ENCODE results near the gene ATP4B. TPM values are rescaled to one million over a fixed set of nuclear protein-coding genes. Genes with fewer than 3 reads are reported as not detected.

Gene ATP4B
- total RNA-seq, 2 experiments from 2014 or later = not detected

DNA sequence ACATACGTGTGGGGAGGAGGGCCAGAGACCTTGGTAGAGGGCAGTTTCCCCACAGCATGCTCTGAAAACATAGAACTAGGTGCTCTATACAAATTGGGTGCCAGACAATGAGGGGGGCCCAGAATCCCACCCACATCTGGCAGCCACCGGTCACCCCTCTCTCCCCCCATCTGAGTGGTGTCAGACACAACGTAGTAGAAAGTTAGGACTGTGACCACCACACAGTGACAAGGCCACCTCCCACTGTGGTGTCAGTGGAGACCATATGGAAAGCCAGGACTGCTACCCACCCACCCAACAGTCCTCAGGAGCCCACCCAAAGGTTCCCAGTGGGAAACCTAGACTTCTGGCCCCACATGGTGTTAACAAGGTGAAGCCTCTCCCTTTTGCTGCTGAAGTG is 2.1 kb upstream of the ATP4B start:
- TF ChIP-seq EZH2phosphoT487 (IDR thresholded peaks at IDR 0.05; ENCODE audit: borderline replicate concordance, low read depth, low read length) = no peak
- TF ChIP-seq, protein P1, sequence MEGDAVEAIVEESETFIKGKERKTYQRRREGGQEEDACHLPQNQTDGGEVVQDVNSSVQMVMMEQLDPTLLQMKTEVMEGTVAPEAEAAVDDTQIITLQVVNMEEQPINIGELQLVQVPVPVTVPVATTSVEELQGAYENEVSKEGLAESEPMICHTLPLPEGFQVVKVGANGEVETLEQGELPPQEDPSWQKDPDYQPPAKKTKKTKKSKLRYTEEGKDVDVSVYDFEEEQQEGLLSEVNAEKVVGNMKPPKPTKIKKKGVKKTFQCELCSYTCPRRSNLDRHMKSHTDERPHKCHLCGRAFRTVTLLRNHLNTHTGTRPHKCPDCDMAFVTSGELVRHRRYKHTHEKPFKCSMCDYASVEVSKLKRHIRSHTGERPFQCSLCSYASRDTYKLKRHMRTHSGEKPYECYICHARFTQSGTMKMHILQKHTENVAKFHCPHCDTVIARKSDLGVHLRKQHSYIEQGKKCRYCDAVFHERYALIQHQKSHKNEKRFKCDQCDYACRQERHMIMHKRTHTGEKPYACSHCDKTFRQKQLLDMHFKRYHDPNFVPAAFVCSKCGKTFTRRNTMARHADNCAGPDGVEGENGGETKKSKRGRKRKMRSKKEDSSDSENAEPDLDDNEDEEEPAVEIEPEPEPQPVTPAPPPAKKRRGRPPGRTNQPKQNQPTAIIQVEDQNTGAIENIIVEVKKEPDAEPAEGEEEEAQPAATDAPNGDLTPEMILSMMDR (conservative IDR thresholded peaks at IDR 0.05; ENCODE audit: low read length) = no peak
- no peak for DNase-seq (ENCODE audit: low spot score)

GRCh38 chr13:113659337-113659736 is 1.3 kb upstream of the ATP4B start:
- DNase-seq (ENCODE audit: low spot score) = no peak
- H3K36me3 ChIP-seq (ENCODE audit: insufficient read depth, low read length) = no peaks in the 10 kb centered on the region
- no peak overlapping the region for H3K4me2 ChIP-seq (ENCODE audit: low read length)
- ChIA-PET POLR2A (no interaction called here), CTCF (ENCODE audit: unreplicated experiment) (no interaction called here)
- TF ChIP-seq, protein P1 (conservative IDR thresholded peaks at IDR 0.05; ENCODE audit: low read length) = no peak
- no peak for TF ChIP-seq EZH2phosphoT487 (IDR thresholded peaks at IDR 0.05; ENCODE audit: borderline replicate concordance, low read depth, low read length)
- H3K9me2 ChIP-seq (ENCODE audit: insufficient read depth, low read length) = no peaks in the 10 kb centered on the region
- H2AFZ ChIP-seq (ENCODE audit: low read length) = no peak overlapping the region
- BruUV-seq (replicated peaks) = no TSS peak
- no peak overlapping the region for H3K27ac ChIP-seq (ENCODE audit: low read depth, low read length, poor library complexity, severe bottlenecking)
- H4K20me1 ChIP-seq (ENCODE audit: insufficient read depth, low read length) = no peaks in the 10 kb centered on the region
- no peaks in the 10 kb centered on the region for H3K79me2 ChIP-seq (ENCODE audit: insufficient read depth, low read depth, low read length)
- no peak overlapping the region for H3K4me3 ChIP-seq (ENCODE audit: low read depth, low read length, poor library complexity, severe bottlenecking)
- intact Hi-C loops (cut with micrococcal nuclease; ENCODE audit: unreplicated experiment) = no loop called here
- H3K4me1 ChIP-seq (ENCODE audit: insufficient read depth, low read length, poor library complexity, severe bottlenecking) = no peaks in the 10 kb centered on the region
- H3K9me3 ChIP-seq (ENCODE audit: low read length) = no peaks in the 10 kb centered on the region

More for the DNA sequence above, 2.1 kb upstream of the ATP4B start:
- CTCF ChIA-PET (ENCODE audit: unreplicated experiment) = no interaction called here
- POLR2A ChIA-PET = no interaction called here
- no peaks in the 10 kb centered on the region for H3K4me1 ChIP-seq (ENCODE audit: insufficient read depth, low read length, poor library complexity, severe bottlenecking)
- no peak overlapping the region for H3K27ac ChIP-seq (ENCODE audit: low read depth, low read length, poor library complexity, severe bottlenecking)
- intact Hi-C loops (cut with micrococcal nuclease; ENCODE audit: unreplicated experiment) = no loop called here
- H3K4me3 ChIP-seq (ENCODE audit: low read depth, low read length, poor library complexity, severe bottlenecking) = no peak overlapping the region
- H2AFZ ChIP-seq (ENCODE audit: low read length) = no peak overlapping the region
- no peaks in the 10 kb centered on the region for H3K9me3 ChIP-seq (ENCODE audit: low read length)
- no TSS peak for BruUV-seq (replicated peaks)
- no peaks in the 10 kb centered on the region for H3K36me3 ChIP-seq (ENCODE audit: insufficient read depth, low read length)
- no peaks in the 10 kb centered on the region for H3K79me2 ChIP-seq (ENCODE audit: insufficient read depth, low read depth, low read length)
- no peaks in the 10 kb centered on the region for H4K20me1 ChIP-seq (ENCODE audit: insufficient read depth, low read length)
- no peak overlapping the region for H3K4me2 ChIP-seq (ENCODE audit: low read length)
- no peaks in the 10 kb centered on the region for H3K9me2 ChIP-seq (ENCODE audit: insufficient read depth, low read length)

DNA sequence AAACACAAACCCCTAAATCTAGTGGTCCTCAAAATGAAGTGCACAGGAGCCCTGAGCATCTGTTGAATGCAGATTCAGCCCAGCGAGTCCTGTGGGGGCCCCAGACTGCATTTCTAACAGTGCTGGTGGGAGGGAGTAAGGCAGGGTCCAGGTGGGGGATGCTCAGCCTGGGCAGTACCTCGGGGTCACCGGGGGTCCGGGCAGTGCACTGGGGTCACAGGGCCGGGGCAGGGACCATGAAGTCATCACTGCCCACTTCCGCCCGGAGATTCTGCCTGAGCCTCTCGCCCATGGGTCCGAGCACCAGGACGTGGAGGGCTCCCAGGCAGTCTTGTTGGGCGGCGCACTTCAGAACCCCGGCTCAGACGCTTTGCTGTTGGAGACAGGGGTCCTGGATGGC is 838 bp upstream of the ATP4B start:
- intact Hi-C loops (cut with micrococcal nuclease; ENCODE audit: unreplicated experiment) = no loop called here
- no TSS peak for BruUV-seq (replicated peaks)

More for the DNA sequence above, 838 bp upstream of the ATP4B start:
- H4K20me1 ChIP-seq (ENCODE audit: insufficient read depth, low read length) = no peaks in the 10 kb centered on the region
- TF ChIP-seq, protein P1 (conservative IDR thresholded peaks at IDR 0.05; ENCODE audit: low read length) = no peak
- no peak for TF ChIP-seq EZH2phosphoT487 (IDR thresholded peaks at IDR 0.05; ENCODE audit: borderline replicate concordance, low read depth, low read length)
- no peaks in the 10 kb centered on the region for H3K9me2 ChIP-seq (ENCODE audit: insufficient read depth, low read length)
- no peaks in the 10 kb centered on the region for H3K4me1 ChIP-seq (ENCODE audit: insufficient read depth, low read length, poor library complexity, severe bottlenecking)
- no peaks in the 10 kb centered on the region for H3K9me3 ChIP-seq (ENCODE audit: low read length)
- no peak overlapping the region for H3K4me3 ChIP-seq (ENCODE audit: low read depth, low read length, poor library complexity, severe bottlenecking)
- no peak overlapping the region for H3K27ac ChIP-seq (ENCODE audit: low read depth, low read length, poor library complexity, severe bottlenecking)
- no peaks in the 10 kb centered on the region for H3K79me2 ChIP-seq (ENCODE audit: insufficient read depth, low read depth, low read length)
- H3K36me3 ChIP-seq (ENCODE audit: insufficient read depth, low read length) = no peaks in the 10 kb centered on the region
- CTCF ChIA-PET (ENCODE audit: unreplicated experiment) = no interaction called here
- DNase-seq (ENCODE audit: low spot score) = no peak
- H2AFZ ChIP-seq (ENCODE audit: low read length) = no peak overlapping the region
- H3K4me2 ChIP-seq (ENCODE audit: low read length) = no peak overlapping the region
- POLR2A ChIA-PET = no interaction called here
